H1 (cell line): ENCODE measurements around the gene BRD3OS. TPM values are rescaled to one million over a fixed set of nuclear protein-coding genes. Genes with fewer than 3 reads are reported as not detected.

Experiments
- CTCF ChIA-PET: fragments of 300-600 bp; sonication (Branson Sonifier 250); formaldehyde crosslinking; loops from one replicate; lab custom pipeline; 2021; ENCODE audit not compliant: partially characterized antibody; lab: Charles Lee
- POLR2A ChIA-PET: fragments of 300-600 bp; sonication (Branson Sonifier 250); formaldehyde crosslinking; loops from one replicate; lab custom pipeline; 2021; ENCODE audit warnings: inconsistent platforms; ENCODE audit not compliant: partially characterized antibody; lab: Charles Lee
- DNase-seq, 2 experiments: peaks; one replicate each; pipeline versions ENCODE4 v3.0.0 to v3.0.0-alpha.2; 2010 to 2022; ENCODE audit warnings: low spot score in 2 of 2, low read depth in 1 of 2, mixed read lengths in 1 of 2
- FAIRE-seq: peaks from 2 replicates; lab custom pipeline; 2011; peaks lifted over from hg19 to GRCh38; lab: Jason Lieb, UNC
- H2AFZ ChIP-seq: 2 replicates; pipeline ENCODE4 v1.8.1; 2012; ENCODE audit warnings: low read length, inconsistent platforms
- H2AK5ac ChIP-seq: 2 replicates; pipeline ENCODE4 v1.6.1; 2013; ENCODE audit warnings: low read depth, low read length
- H2BK120ac ChIP-seq: replicated peaks from 2 replicates; pipeline ENCODE3; 2013; ENCODE audit warnings: low read depth, low read length, inconsistent platforms
- H2BK12ac ChIP-seq: 2 replicates; pipeline ENCODE4 v1.6.1; 2013; ENCODE audit warnings: low read depth, low read length
- H2BK15ac ChIP-seq: 2 replicates; pipeline ENCODE4 v1.6.1; 2013; ENCODE audit warnings: low read length
- H2BK20ac ChIP-seq: 2 replicates; pipeline ENCODE4 v1.6.1; 2013; ENCODE audit warnings: low read length
- H2BK5ac ChIP-seq: 2 replicates; pipeline ENCODE4 v1.6.1; 2013; ENCODE audit warnings: low read depth, low read length
- H3K14ac ChIP-seq: 2 replicates; pipeline ENCODE4 v1.6.1; 2013; ENCODE audit warnings: inconsistent platforms; ENCODE audit not compliant: insufficient read length
- H3K18ac ChIP-seq: 2 replicates; pipeline ENCODE4 v1.6.1; 2013; ENCODE audit warnings: low read length; ENCODE audit errors: extremely low read depth
- H3K23ac ChIP-seq: 2 replicates; pipeline ENCODE4 v1.6.1; 2013; ENCODE audit warnings: inconsistent platforms; ENCODE audit not compliant: insufficient read length
- H3K23me2 ChIP-seq: 2 replicates; pipeline ENCODE4 v1.6.1; 2013; ENCODE audit warnings: low read depth, low read length
- H3K27ac ChIP-seq: 2 replicates; pipeline ENCODE4 v1.6.1; 2011; ENCODE audit warnings: low read depth, low read length, inconsistent platforms
- H3K27me3 ChIP-seq, 4 experiments: replicated peaks in 1 of 4; 1 replicate in 1 of 4; 2 replicates in 3 of 4; pipeline versions ENCODE4 v1.6.1 to v1.8.1; 2011 to 2013; ENCODE audit warnings: low read length in 3 of 4, mild to moderate bottlenecking in 3 of 4, inconsistent platforms in 2 of 4, mixed read lengths in 2 of 4, moderate library complexity in 1 of 4; ENCODE audit not compliant: control insufficient read depth in 3 of 4, insufficient read depth in 3 of 4; ENCODE audit errors: extremely low read depth in 1 of 4
- H3K36me3 ChIP-seq, 4 experiments: 2 replicates each; pipeline versions ENCODE4 v1.6.1 to v1.8.1; 2011 to 2013; ENCODE audit warnings: mild to moderate bottlenecking in 4 of 4, low read length in 3 of 4, moderate library complexity in 2 of 4, control low read depth in 1 of 4, inconsistent platforms in 1 of 4; ENCODE audit not compliant: insufficient read depth in 4 of 4, control insufficient read depth in 2 of 4
- H3K4ac ChIP-seq: replicated peaks from 2 replicates; pipeline ENCODE3; 2013; ENCODE audit warnings: low read length, low read depth, mixed read lengths, inconsistent platforms; ENCODE audit not compliant: insufficient read length
- H3K4me1 ChIP-seq, 4 experiments: replicated peaks in 1 of 4; 1 replicate in 1 of 4; 2 replicates in 3 of 4; pipeline versions ENCODE4 v1.6.1 to v1.8.1; 2011 to 2013; ENCODE audit warnings: low read length in 3 of 4, inconsistent platforms in 2 of 4, mixed read lengths in 1 of 4; ENCODE audit not compliant: insufficient read depth in 4 of 4, control insufficient read depth in 3 of 4
- H3K4me2 ChIP-seq, 2 experiments: 2 replicates each; pipeline versions ENCODE4 v1.6.1 to v1.8.1; 2011 to 2013; ENCODE audit warnings: low read depth in 2 of 2, low read length in 2 of 2, control low read depth in 1 of 2, inconsistent platforms in 1 of 2, mild to moderate bottlenecking in 1 of 2; ENCODE audit not compliant: insufficient read depth in 1 of 2
- H3K4me3 ChIP-seq, 4 experiments: fragments of 200-600, 300-600 bp in 1 of 4; sonication (generic), shearing (Covaris generic), sonication (Bioruptor Twin) in 1 of 4; 2 replicates each; pipeline versions ENCODE4 v1.5.1 to v1.8.1; 2011 to 2016; ENCODE audit warnings: low read length in 4 of 4, low read depth in 3 of 4, control low read depth in 2 of 4, inconsistent platforms in 2 of 4, mild to moderate bottlenecking in 2 of 4, mixed read lengths in 1 of 4, moderate library complexity in 1 of 4; ENCODE audit not compliant: insufficient read depth in 2 of 4; ENCODE audit errors: extremely low read depth in 1 of 4
- H3K56ac ChIP-seq: replicated peaks from 2 replicates; pipeline ENCODE3; 2013; ENCODE audit warnings: low read depth, mild to moderate bottlenecking, mixed read lengths, low read length, inconsistent platforms; ENCODE audit not compliant: insufficient read length
- H3K79me1 ChIP-seq: 2 replicates; pipeline ENCODE4 v1.6.1; 2013; ENCODE audit warnings: low read depth, low read length, control low read depth
- H3K79me2 ChIP-seq, 2 experiments: 2 replicates each; pipeline versions ENCODE4 v1.6.1 to v1.8.1; 2012 to 2013; ENCODE audit warnings: low read length in 2 of 2, mild to moderate bottlenecking in 2 of 2, inconsistent platforms in 1 of 2; ENCODE audit not compliant: insufficient read depth in 2 of 2, control insufficient read depth in 1 of 2
- H3K9ac ChIP-seq, 4 experiments: replicated peaks in 1 of 4; 1 replicate in 1 of 4; 2 replicates in 3 of 4; pipeline versions ENCODE4 v1.6.1 to v1.8.1; 2011 to 2013; ENCODE audit warnings: low read depth in 3 of 4, low read length in 3 of 4, control low read depth in 2 of 4, mild to moderate bottlenecking in 2 of 4, moderate library complexity in 2 of 4, inconsistent platforms in 1 of 4; ENCODE audit errors: extremely low read depth in 1 of 4
- H3K9me3 ChIP-seq, 2 experiments: 2 replicates each; pipeline versions ENCODE4 v1.6.1 to v1.8.1; 2012 to 2013; ENCODE audit warnings: mild to moderate bottlenecking in 2 of 2, moderate library complexity in 2 of 2, control low read depth in 1 of 2, inconsistent platforms in 1 of 2, low read depth in 1 of 2, low read length in 1 of 2, mixed read lengths in 1 of 2; ENCODE audit not compliant: insufficient read depth in 2 of 2
- H4K20me1 ChIP-seq, 2 experiments: replicated peaks in 1 of 2; 2 replicates each; pipeline versions ENCODE3 to v1.8.1; 2011 to 2013; ENCODE audit warnings: inconsistent platforms in 2 of 2, low read length in 2 of 2, mild to moderate bottlenecking in 1 of 2; ENCODE audit not compliant: insufficient read depth in 2 of 2, control insufficient read depth in 1 of 2
- H4K5ac ChIP-seq: 2 replicates; pipeline ENCODE4 v1.6.1; 2013; ENCODE audit warnings: low read length, low read depth, mixed read lengths, inconsistent platforms; ENCODE audit not compliant: insufficient read length
- H4K8ac ChIP-seq: 2 replicates; pipeline ENCODE4 v1.8.0; 2013; ENCODE audit warnings: mild to moderate bottlenecking, moderate library complexity, low read length, inconsistent platforms; ENCODE audit not compliant: insufficient read depth; ENCODE audit errors: extremely low read depth
- H4K91ac ChIP-seq: replicated peaks from 2 replicates; pipeline ENCODE3; 2013; ENCODE audit warnings: low read length, mixed read lengths, inconsistent platforms; ENCODE audit not compliant: insufficient read length
- CTBP2 ChIP-seq: IDR thresholded peaks from 2 replicates; pipeline ENCODE4 v1.7.0; 2011; ENCODE audit warnings: borderline replicate concordance, mild to moderate bottlenecking, moderate library complexity, mixed read lengths, low read length; ENCODE audit not compliant: insufficient read depth, insufficient read length
- E2F6 ChIP-seq: IDR thresholded peaks from 2 replicates; pipeline ENCODE4 v1.6.1; 2012; ENCODE audit warnings: inconsistent platforms
- EP300 ChIP-seq, 2 experiments: IDR thresholded peaks; 1 replicate in 1 of 2; 2 replicates in 1 of 2; pipeline ENCODE4 v1.6.1; 2011 to 2012; ENCODE audit warnings: low read depth in 2 of 2, low read length in 2 of 2, mild to moderate bottlenecking in 2 of 2, borderline replicate concordance in 1 of 2, inconsistent platforms in 1 of 2, moderate library complexity in 1 of 2
- GABPA ChIP-seq: IDR thresholded peaks from 2 replicates; pipeline ENCODE4 v1.6.1; 2011; ENCODE audit warnings: mild to moderate bottlenecking, low read length, moderate library complexity, borderline replicate concordance; ENCODE audit not compliant: insufficient read depth
- HDAC6 ChIP-seq: IDR thresholded peaks from one replicate; pipeline ENCODE4 v1.7.1; 2012; ENCODE audit warnings: low read depth, mild to moderate bottlenecking, inconsistent platforms, low read length, moderate library complexity
- JUN ChIP-seq: IDR thresholded peaks from 2 replicates; pipeline ENCODE4 v1.6.1; 2011; ENCODE audit warnings: low read depth, mild to moderate bottlenecking, improper control_type of control experiment, low read length
- RBBP5 ChIP-seq: IDR thresholded peaks from 2 replicates; pipeline ENCODE4 v1.7.1; 2012; ENCODE audit warnings: low read depth, mild to moderate bottlenecking, inconsistent platforms, low read length, moderate library complexity, borderline replicate concordance
- SIN3A ChIP-seq, 2 experiments: IDR thresholded peaks in 1 of 2; conservative IDR thresholded peaks in 1 of 2; 2 replicates each; pipeline ENCODE4 v1.6.1; 2011 to 2012; ENCODE audit warnings: low read length in 2 of 2, improper control_type of control experiment in 1 of 2, low read depth in 1 of 2, mild to moderate bottlenecking in 1 of 2
- SP1 ChIP-seq: IDR thresholded peaks from 2 replicates; pipeline ENCODE4 v1.6.1; 2011; ENCODE audit warnings: low read depth, low read length
- SP2 ChIP-seq: IDR thresholded peaks from 2 replicates; pipeline ENCODE4 v1.6.1; 2012; ENCODE audit warnings: mild to moderate bottlenecking, low read length, inconsistent platforms
- SUZ12 ChIP-seq: fragments of 200-600 bp; sonication (generic); IDR thresholded peaks from 2 replicates; pipeline ENCODE4 v1.6.1; 2012; ENCODE audit warnings: mild to moderate bottlenecking, inconsistent platforms, low read length, moderate library complexity, mixed read lengths
- WGBS, 2 experiments: shearing (Covaris generic) in 1 of 2; methylation state at CpG; one replicate each; pipeline versions ENCODE4 v1.1.6 to v1.1.7; 2013 to 2015; ENCODE audit warnings: low lambda C conversion rate in 2 of 2, mixed read lengths in 2 of 2, inconsistent platforms in 1 of 2, low coverage in 1 of 2, missing lambda C conversion rate in 1 of 2; ENCODE audit not compliant: insufficient replicate concordance in 2 of 2, insufficient coverage in 1 of 2, insufficient read length in 1 of 2; ENCODE audit errors: extremely low coverage in 1 of 2, missing lambda C conversion rate in 1 of 2; 5-methylcytosine and 5-hydroxymethylcytosine counted together
- polyA plus RNA-seq, 7 experiments: library from polyadenylated mRNA; depleted of rRNA in 3 of 7; stranded (reverse) in 5 of 7; unstranded in 2 of 7; fragments of >200 nt in 5 of 7; fragments of 200-250 nt in 2 of 7; gene quantifications; 1 replicate in 5 of 7; 2 replicates in 1 of 7; 4 replicates in 1 of 7; pipeline versions ENCODE4 v1.2.1 to v1.2.3, GENCODE V29; 2011 to 2013; ENCODE audit warnings: missing spikeins in 2 of 7, mixed read lengths in 2 of 7
- total RNA-seq: library from RNA; stranded (reverse); fragmentation: NEBNext Ultra II Directional; extraction: Animal tissue kit (Norgen Biotek cat#: 25700); gene quantifications from 2 replicates; pipeline ENCODE4 v1.2.1, GENCODE V29; 2021

The BRD3OS gene
- total and polyA plus RNA-seq, 2 of the 8 experiments (the other 6 are each of a cell fraction or from before 2014, with no cell fraction given), result 12.7 to 20.2 TPM

GRCh38 chr9:133987946-133988665 lies 37.2 kb upstream of the BRD3OS start:
- POLR2A ChIA-PET, result no interaction called here
- DNase-seq (no peak), FAIRE-seq (no peak)
- Histone ChIP-seq H3K4me3 (no peak overlapping the region), H4K5ac (no peak overlapping the region), H3K79me2 (peaks cover 20 to 77% of the 10 kb centered on the region in 2 experiments; a peak in 3 of 4 replicates), H3K27ac (no peak overlapping the region), H4K20me1 (peaks cover 26 to 32% of the 10 kb centered on the region in 2 experiments), H3K23ac (no peak overlapping the region), H2BK120ac (no peak overlapping the region), H2AK5ac (no peak overlapping the region), H4K91ac (no peak overlapping the region), H3K4me2 (no peak overlapping the region), H3K4ac (no peak overlapping the region), H3K56ac (no peak overlapping the region), H3K9me3 (no peaks in the 10 kb centered on the region), H4K8ac (no peak overlapping the region), H3K79me1 (peaks cover 16% of the 10 kb centered on the region), H2BK20ac (no peak overlapping the region), H2BK5ac (no peak overlapping the region), H3K14ac (no peak overlapping the region), H2BK12ac (no peak overlapping the region), H3K18ac (no peak overlapping the region), H3K9ac (no peak overlapping the region), H2BK15ac (no peak overlapping the region), H3K27me3 (no peaks in the 10 kb centered on the region), H3K4me1 (peaks cover 0 to 18% (median 8%) of the 10 kb centered on the region in 4 experiments; a peak in 5 of 7 replicates), H3K23me2 (peaks cover 4% of the 10 kb centered on the region; the same call in 1 of the 2 replicates), H2AFZ (no peak overlapping the region), H3K36me3 (no peaks in the 10 kb centered on the region)
- CTCF ChIA-PET, result interaction anchor here (0.9 to 1.2 kb wide), 3 partner anchors 31 to 206 kb away, joined by 3 to 4 read pairs (median 3); no protein-coding TSS in a partner anchor
- WGBS, 2 experiments, result 89% methylated on average over 16 of the region's 16 CpGs; no CpG with 5 or more reads in 1 of the 2 experiments
- TF ChIP-seq SUZ12 (no peak), CTBP2 (no peak), GABPA (no peak), SIN3A (conservative IDR thresholded peaks at IDR 0.05 in 1 of 2, IDR thresholded peaks at IDR 0.05 in 1 of 2; ENCODE audit: low read depth in 1 of 2, low read length in 2 of 2) (no peak), RBBP5 (no peak), JUN (no peak), HDAC6 (no peak), EP300 (IDR thresholded peaks at IDR 0.05; ENCODE audit: borderline replicate concordance in 1 of 2, low read depth in 2 of 2, low read length in 2 of 2) (no peak), E2F6 (no peak), SP1 (no peak), SP2 (no peak)
